SU-DHL-6 (cell line): ENCODE data around the gene MBTD1.

ENCODE experiments used
- H2AFZ ChIP-seq: fragments of 200-600 bp; sonication (generic); 2 replicates; pipeline ENCODE4 v1.6.1; 2014; ENCODE audit warnings: low read depth, mild to moderate bottlenecking, moderate library complexity, mixed read lengths, antibody characterized with exemption, low read length; ENCODE audit not compliant: severe bottlenecking
- H3F3A ChIP-seq: fragments of 200-600 bp; shearing (Covaris generic); 2 replicates; pipeline ENCODE4 v1.6.0; 2016; ENCODE audit warnings: antibody characterized with exemption, mild to moderate bottlenecking; ENCODE audit not compliant: insufficient read depth
- H3K27ac ChIP-seq: fragments of 200-600 bp; sonication (generic); 2 replicates; pipeline ENCODE4 v1.5.1; 2016; ENCODE audit warnings: low read depth, mild to moderate bottlenecking, low read length, moderate library complexity, mixed read lengths
- H3K27me3 ChIP-seq: fragments of 200-600 bp; sonication (generic), shearing (Covaris generic); 2 replicates; pipeline ENCODE4 v1.6.0; 2014; ENCODE audit warnings: mild to moderate bottlenecking, low read length
- H3K36me3 ChIP-seq: fragments of 200-600 bp; sonication (generic); 2 replicates; pipeline ENCODE4 v1.6.1; 2014; ENCODE audit warnings: mild to moderate bottlenecking, low read length, mixed read lengths
- H3K4me2 ChIP-seq: fragments of 300-600, 200-600 bp; shearing (Covaris generic), sonication (generic); 2 replicates; pipeline ENCODE4 v1.6.0; 2014; ENCODE audit warnings: low read length, low read depth, mild to moderate bottlenecking; ENCODE audit not compliant: poor library complexity, severe bottlenecking
- H3K4me3 ChIP-seq: fragments of 200-600 bp; sonication (generic); 2 replicates; pipeline ENCODE4 v1.5.1; 2014; ENCODE audit warnings: antibody characterized with exemption, low read length, mild to moderate bottlenecking, mixed read lengths; ENCODE audit not compliant: insufficient read depth, poor library complexity, severe bottlenecking
- H3K79me2 ChIP-seq: fragments of 200-600 bp; sonication (generic); 2 replicates; pipeline ENCODE4 v1.6.1; 2014; ENCODE audit warnings: mild to moderate bottlenecking, low read length, moderate library complexity; ENCODE audit not compliant: insufficient read depth
- H3K9ac ChIP-seq: fragments of 200-600 bp; sonication (generic); 2 replicates; pipeline ENCODE4 v1.7.0; 2014; ENCODE audit warnings: mild to moderate bottlenecking, low read length
- H3K9me2 ChIP-seq: fragments of 200-600 bp; sonication (generic); replicated peaks from 2 replicates; pipeline ENCODE4 v1.6.1; 2014; ENCODE audit warnings: low read length; ENCODE audit not compliant: insufficient read depth
- H3K9me3 ChIP-seq: fragments of 200-600 bp; sonication (generic); 2 replicates; pipeline ENCODE4 v1.6.1; 2014; ENCODE audit warnings: low read length, mixed read lengths; ENCODE audit not compliant: insufficient read depth
- H4K20me1 ChIP-seq: fragments of 200-600 bp; sonication (generic); 2 replicates; pipeline ENCODE4 v1.6.1; 2014; ENCODE audit warnings: low read depth, mild to moderate bottlenecking, antibody characterized with exemption, low read length, moderate library complexity, mixed read lengths
- CTCF ChIP-seq: fragments of 200-600 bp; sonication (generic); IDR thresholded peaks from one replicate; pipeline ENCODE4 v1.5.1; 2017; ENCODE audit warnings: antibody characterized with exemption, mild to moderate bottlenecking, low read length, moderate library complexity; ENCODE audit not compliant: insufficient read depth, poor library complexity, severe bottlenecking
- EZH2phosphoT487 ChIP-seq: fragments of 200-600 bp; sonication (generic), shearing (Covaris generic); conservative IDR thresholded peaks from 2 replicates; pipeline ENCODE4 v1.6.1; 2018; ENCODE audit warnings: mild to moderate bottlenecking, antibody characterized with exemption, low read length, moderate library complexity, mixed read lengths

MBTD1 gene

DNA sequence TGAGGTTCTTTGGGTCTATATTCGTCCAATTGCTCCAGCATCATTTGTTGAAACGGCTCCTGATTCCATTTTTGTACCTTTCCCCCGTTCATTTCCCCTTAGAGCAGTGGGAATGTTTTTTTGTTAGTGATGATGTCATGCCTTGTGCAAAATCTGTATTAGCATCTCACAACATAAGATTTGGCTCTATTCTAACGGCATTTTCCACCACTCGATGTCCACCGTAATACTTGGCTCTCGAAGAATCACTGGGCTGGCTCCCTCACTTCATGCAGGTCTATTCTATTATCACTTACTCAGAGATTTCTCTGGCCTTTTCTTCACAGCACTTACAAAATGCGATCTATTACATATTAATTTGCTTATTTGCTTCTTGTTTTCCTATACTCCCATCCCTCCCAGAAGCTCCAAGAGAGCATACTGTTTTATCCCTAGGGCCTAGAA lies 107.1 kb downstream of the MBTD1 start:
- H3K27me3 ChIP-seq, result no peaks in the 10 kb centered on the region
- H2AFZ ChIP-seq, result peak overlapping the region; percentile 98
- H3K4me3 ChIP-seq, result peak overlapping the region; percentile 46
- TF ChIP-seq EZH2phosphoT487, result no peak
- TF ChIP-seq CTCF, result no peak
- peaks cover 44% of the 10 kb centered on the region for H3K79me2 ChIP-seq
- H3K4me2 ChIP-seq, result peak overlapping the region; percentile 88
- peak overlapping the region; percentile 70 for H3K27ac ChIP-seq
- no peaks in the 10 kb centered on the region for H3K9me3 ChIP-seq
- no peaks in the 10 kb centered on the region for H3F3A ChIP-seq
- no peaks in the 10 kb centered on the region for H4K20me1 ChIP-seq
- peaks cover 9% of the 10 kb centered on the region; the same call in 1 of the 2 replicates for H3K36me3 ChIP-seq
- H3K9me2 ChIP-seq, result no peaks in the 10 kb centered on the region
- peak overlapping the region; percentile 85 for H3K9ac ChIP-seq

DNA sequence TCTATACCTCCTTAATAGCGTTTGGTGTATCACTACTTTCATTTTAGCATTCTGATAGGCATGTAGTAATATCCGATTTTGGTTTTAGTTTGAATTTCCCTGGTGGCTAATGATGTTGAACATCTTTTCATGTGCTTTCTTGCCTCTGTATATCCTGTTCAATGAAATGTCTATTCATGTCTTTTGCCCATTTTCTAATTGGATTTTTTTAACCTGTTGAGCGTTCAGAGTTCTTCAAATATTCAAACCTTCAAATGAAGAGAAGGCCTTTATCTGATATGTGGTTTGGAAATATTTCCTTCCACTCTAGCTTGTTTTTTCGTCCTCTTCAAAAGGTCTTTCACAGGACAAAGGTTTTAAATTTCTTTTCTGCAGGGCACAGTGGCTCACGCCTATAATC lies 108.9 kb downstream of the MBTD1 start:
- Histone ChIP-seq H3K27ac (no peak overlapping the region), H3K36me3 (peaks cover 3% of the 10 kb centered on the region; the same call in 1 of the 2 replicates), H3K9me2 (no peaks in the 10 kb centered on the region), H3K9ac (no peak overlapping the region), H3K9me3 (no peaks in the 10 kb centered on the region), H3F3A (no peaks in the 10 kb centered on the region), H3K79me2 (peaks cover 26% of the 10 kb centered on the region), H2AFZ (no peak overlapping the region), H4K20me1 (no peaks in the 10 kb centered on the region), H3K4me3 (no peak overlapping the region), H3K27me3 (no peaks in the 10 kb centered on the region), H3K4me2 (no peak overlapping the region)
- TF ChIP-seq CTCF (no peak), EZH2phosphoT487 (no peak)

- H2AFZ ChIP-seq, result no peak overlapping the region
- no peaks in the 10 kb centered on the region for H3K9me2 ChIP-seq
- TF ChIP-seq CTCF (no peak), EZH2phosphoT487 (no peak)
- no peak overlapping the region for H3K4me3 ChIP-seq
- peaks cover 8% of the 10 kb centered on the region for H3K79me2 ChIP-seq
- H3K36me3 ChIP-seq, result no peaks in the 10 kb centered on the region
- H3K4me2 ChIP-seq, result no peak overlapping the region
- no peak overlapping the region for H3K27ac ChIP-seq
- H3F3A ChIP-seq, result no peaks in the 10 kb centered on the region
- H4K20me1 ChIP-seq, result no peaks in the 10 kb centered on the region
- no peaks in the 10 kb centered on the region for H3K27me3 ChIP-seq
- no peaks in the 10 kb centered on the region for H3K9me3 ChIP-seq
- H3K9ac ChIP-seq, result no peak overlapping the region
These were observed 110.7 kb downstream of the MBTD1 start for GRCh38 chr17:51149163-51149562.
